Naive B cell (primary cell): ENCODE measurements around the gene WAPL. TPM values are rescaled to one million over a fixed set of nuclear protein-coding genes. Genes with fewer than 3 reads are reported as not detected.

ENCODE experiments used
- ATAC-seq, 2 donors: fragments of 150-1000 bp; cut with Tn5 transposase; 2 replicates each; pipeline ENCODE4 v1.10.0; 2021; ENCODE audit warnings: low read depth in 2 of 2, mild to moderate bottlenecking in 2 of 2, moderate library complexity in 2 of 2
- DNase-seq: peaks from one replicate; pipeline ENCODE4 v3.0.0; 2022
- H3K27ac Mint-ChIP-seq, 6 donors: one replicate each; pipeline ENCODE4 v1.8.0; 2020 to 2022; ENCODE audit warnings: mild to moderate bottlenecking in 6 of 6, mixed read lengths in 6 of 6, moderate library complexity in 5 of 6, inconsistent platforms in 2 of 6
- H3K27me3 Mint-ChIP-seq, 3 donors: one replicate each; pipeline ENCODE4 v1.8.0; 2021 to 2022; ENCODE audit warnings: mixed read lengths in 3 of 3, mild to moderate bottlenecking in 1 of 3
- H3K36me3 Mint-ChIP-seq, 2 donors: one replicate each; pipeline ENCODE4 v1.8.0; 2020 to 2022; ENCODE audit warnings: mixed read lengths in 2 of 2, inconsistent platforms in 1 of 2, mild to moderate bottlenecking in 1 of 2
- H3K4me1 Mint-ChIP-seq, 3 donors: one replicate each; pipeline ENCODE4 v1.8.0; 2020 to 2022; ENCODE audit warnings: mixed read lengths in 3 of 3, inconsistent platforms in 1 of 3, mild to moderate bottlenecking in 1 of 3, moderate library complexity in 1 of 3
- H3K4me3 Mint-ChIP-seq, 8 donors: one replicate each; pipeline ENCODE4 v1.8.0; 2020 to 2022; ENCODE audit warnings: mild to moderate bottlenecking in 8 of 8, mixed read lengths in 8 of 8, moderate library complexity in 8 of 8, inconsistent platforms in 2 of 8
- H3K9me3 Mint-ChIP-seq, 7 donors: one replicate each; pipeline ENCODE4 v1.8.0; 2020 to 2022; ENCODE audit warnings: mixed read lengths in 7 of 7, mild to moderate bottlenecking in 5 of 7, inconsistent platforms in 2 of 7, moderate library complexity in 1 of 7
- polyA plus RNA-seq, 6 donors: library from polyadenylated mRNA; unstranded; fragments of 300-500 nt; fragmentation: Illumina TruSeq; gene quantifications; one replicate each; pipeline ENCODE4 v1.2.3, GENCODE V29; 2021; ENCODE audit warnings: low read depth in 6 of 6

WAPL gene
- polyA plus RNA-seq, 6 donors from 2014 or later: 19.7 to 40.0 (median 32.7) TPM

- H3K4me3 Mint-ChIP-seq: no peak overlapping the region
- no peaks in the 10 kb centered on the region for H3K27me3 Mint-ChIP-seq
- ATAC-seq: no peak
- peaks cover 13 to 22% (median 20%) of the 10 kb centered on the region in 3 donors for H3K4me1 Mint-ChIP-seq
- peaks cover 17 to 29% of the 10 kb centered on the region in 2 donors for H3K36me3 Mint-ChIP-seq
- DNase-seq: no peak
- no peaks in the 10 kb centered on the region for H3K9me3 Mint-ChIP-seq
- H3K27ac Mint-ChIP-seq: peak overlapping the region in 2 of 6 donors; percentile 1 to 27
These were observed 32.4 kb downstream of the WAPL start for GRCh38 chr10:86489071-86489810.

GRCh38 chr10:86486856-86487255, 34.7 kb downstream of the WAPL start:
- Mint-ChIP-seq H3K4me3 (no peak overlapping the region), H3K27ac (peak overlapping the region in 1 of 6 donors; percentile 46), H3K9me3 (no peaks in the 10 kb centered on the region), H3K36me3 (peaks cover 23 to 26% of the 10 kb centered on the region in 2 donors), H3K27me3 (no peaks in the 10 kb centered on the region), H3K4me1 (peaks cover 13 to 18% (median 17%) of the 10 kb centered on the region in 3 donors)
- DNase-seq (no peak), ATAC-seq (peak in 1 of 2 donors; percentile 23)

GRCh38 chr10:86483664-86484063, 37.9 kb downstream of the WAPL start:
- DNase-seq (no peak), ATAC-seq (no peak)
- no peaks in the 10 kb centered on the region for H3K27me3 Mint-ChIP-seq
- H3K4me3 Mint-ChIP-seq: no peak overlapping the region
- H3K36me3 Mint-ChIP-seq: peaks cover 12 to 26% of the 10 kb centered on the region in 2 donors
- H3K9me3 Mint-ChIP-seq: no peaks in the 10 kb centered on the region
- no peak overlapping the region for H3K27ac Mint-ChIP-seq
- H3K4me1 Mint-ChIP-seq: peaks cover 13 to 21% (median 20%) of the 10 kb centered on the region in 3 donors

- no peak for ATAC-seq
- DNase-seq: no peak
- peaks cover 2 to 12% (median 9%) of the 10 kb centered on the region in 3 donors for H3K4me1 Mint-ChIP-seq
- H3K27ac Mint-ChIP-seq: peak overlapping the region in 1 of 6 donors; percentile 67
- H3K36me3 Mint-ChIP-seq: peaks cover 0 to 18% of the 10 kb centered on the region in 2 donors
- H3K4me3 Mint-ChIP-seq: no peak overlapping the region
- H3K27me3 Mint-ChIP-seq: no peaks in the 10 kb centered on the region
- H3K9me3 Mint-ChIP-seq: no peaks in the 10 kb centered on the region
These were observed 39.8 kb downstream of the WAPL start for GRCh38 chr10:86481761-86482160.

- peaks cover 0 to 7% (median 6%) of the 10 kb centered on the region in 3 donors for H3K4me1 Mint-ChIP-seq
- no peaks in the 10 kb centered on the region for H3K27me3 Mint-ChIP-seq
- ATAC-seq (no peak), DNase-seq (no peak)
- peak overlapping the region in 4 of 6 donors; percentile 27 to 48 (median 36) for H3K27ac Mint-ChIP-seq
- H3K36me3 Mint-ChIP-seq: peaks cover 0 to 12% of the 10 kb centered on the region in 2 donors
- no peak overlapping the region for H3K4me3 Mint-ChIP-seq
- H3K9me3 Mint-ChIP-seq: no peaks in the 10 kb centered on the region
These were observed 41.0 kb downstream of the WAPL start for GRCh38 chr10:86480571-86480970.

- H3K27me3 Mint-ChIP-seq: no peaks in the 10 kb centered on the region
- peaks cover 0 to 9% of the 10 kb centered on the region in 2 donors for H3K36me3 Mint-ChIP-seq
- H3K27ac Mint-ChIP-seq: no peak overlapping the region
- ATAC-seq (no peak), DNase-seq (no peak)
- no peaks in the 10 kb centered on the region for H3K9me3 Mint-ChIP-seq
- no peaks in the 10 kb centered on the region for H3K4me1 Mint-ChIP-seq
- no peak overlapping the region for H3K4me3 Mint-ChIP-seq
These were observed 49.5 kb downstream of the WAPL start for GRCh38 chr10:86472061-86472460.

GRCh38 chr10:86461963-86462804, 59.4 kb downstream of the WAPL start:
- peak overlapping the region in 1 of 6 donors; percentile 69 for H3K27ac Mint-ChIP-seq
- H3K4me1 Mint-ChIP-seq: no peaks in the 10 kb centered on the region
- H3K4me3 Mint-ChIP-seq: no peak overlapping the region
- no peaks in the 10 kb centered on the region for H3K27me3 Mint-ChIP-seq
- DNase-seq (no peak), ATAC-seq (no peak)
- H3K36me3 Mint-ChIP-seq: peaks cover 14 to 15% of the 10 kb centered on the region in 2 donors
- H3K9me3 Mint-ChIP-seq: no peaks in the 10 kb centered on the region

GRCh38 chr10:86451604-86451960, 70.0 kb downstream of the WAPL start:
- Mint-ChIP-seq H3K27me3 (no peaks in the 10 kb centered on the region), H3K27ac (peak overlapping the region in 1 of 6 donors; percentile 33), H3K4me3 (peak overlapping the region in 1 of 8 donors; percentile 62), H3K4me1 (peaks cover 25 to 51% (median 39%) of the 10 kb centered on the region in 3 donors), H3K36me3 (peaks cover 32 to 58% of the 10 kb centered on the region in 2 donors), H3K9me3 (peaks cover 0 to 16% (median 11%) of the 10 kb centered on the region in 7 donors)
- DNase-seq (no peak), ATAC-seq (no peak)

GRCh38 chr10:86450806-86451603, 70.6 kb downstream of the WAPL start:
- DNase-seq (no peak), ATAC-seq (no peak)
- H3K36me3 Mint-ChIP-seq: peaks cover 38 to 58% of the 10 kb centered on the region in 2 donors
- H3K4me3 Mint-ChIP-seq: peak overlapping the region in 2 of 8 donors; percentile 62 to 84
- no peaks in the 10 kb centered on the region for H3K27me3 Mint-ChIP-seq
- H3K9me3 Mint-ChIP-seq: peaks cover 0 to 16% (median 11%) of the 10 kb centered on the region in 7 donors
- H3K27ac Mint-ChIP-seq: peak overlapping the region in 3 of 6 donors; percentile 25 to 68 (median 33)
- H3K4me1 Mint-ChIP-seq: peaks cover 28 to 51% (median 39%) of the 10 kb centered on the region in 3 donors

GRCh38 chr10:86449926-86450558, 71.5 kb downstream of the WAPL start:
- Mint-ChIP-seq H3K27me3 (no peaks in the 10 kb centered on the region), H3K4me1 (peaks cover 28 to 51% (median 39%) of the 10 kb centered on the region in 3 donors), H3K9me3 (peaks cover 0 to 16% (median 11%) of the 10 kb centered on the region in 7 donors), H3K27ac (peak overlapping the region in 5 of 6 donors; percentile 33 to 96 (median 86)), H3K36me3 (peaks cover 41 to 57% of the 10 kb centered on the region in 2 donors), H3K4me3 (peak overlapping the region in 7 of 8 donors; percentile 2 to 84 (median 70))
- ATAC-seq: peak; percentile 64 to 80
- DNase-seq: peak; percentile 1

GRCh38 chr10:86447432-86447831, 74.2 kb downstream of the WAPL start:
- H3K27ac Mint-ChIP-seq: peak overlapping the region in 3 of 6 donors; percentile 57 to 76 (median 58)
- H3K27me3 Mint-ChIP-seq: no peaks in the 10 kb centered on the region
- ATAC-seq (no peak), DNase-seq (no peak)
- peaks cover 0 to 14% (median 11%) of the 10 kb centered on the region in 7 donors for H3K9me3 Mint-ChIP-seq
- H3K4me1 Mint-ChIP-seq: peaks cover 28 to 48% (median 39%) of the 10 kb centered on the region in 3 donors
- peak overlapping the region in 2 of 8 donors; percentile 29 to 54 for H3K4me3 Mint-ChIP-seq
- H3K36me3 Mint-ChIP-seq: peaks cover 41 to 58% of the 10 kb centered on the region in 2 donors

GRCh38 chr10:86446987-86447386, 74.6 kb downstream of the WAPL start:
- no peak overlapping the region for H3K4me3 Mint-ChIP-seq
- H3K27ac Mint-ChIP-seq: peak overlapping the region in 3 of 6 donors; percentile 18 to 58 (median 57)
- H3K36me3 Mint-ChIP-seq: peaks cover 38 to 56% of the 10 kb centered on the region in 2 donors

More at GRCh38 chr10:86446987-86447386, 74.6 kb downstream of the WAPL start:
- Mint-ChIP-seq H3K9me3 (peaks cover 0 to 14% (median 11%) of the 10 kb centered on the region in 7 donors), H3K4me1 (peaks cover 27 to 44% (median 36%) of the 10 kb centered on the region in 3 donors), H3K27me3 (no peaks in the 10 kb centered on the region)
- DNase-seq: no peak
- ATAC-seq: no peak
